B cell (primary cell): ENCODE data around the gene GABRP.
"Not testable (repeated sequence)": the region's sequence is repeated elsewhere in the genome, so short reads cannot be mapped to it uniquely, and the experiment has no call there.

ENCODE experiments used
- EZH2 ChIP-seq: IDR thresholded peaks from 2 replicates; pipeline ENCODE4 v1.6.1; 2012; ENCODE audit warnings: borderline replicate concordance, low read depth, mild to moderate bottlenecking, moderate library complexity, low read length; ENCODE audit not compliant: insufficient read depth, poor library complexity, severe bottlenecking
- TF ChIP-seq, protein P1 (sequence below): fragments of 200-600 bp; IDR thresholded peaks from one replicate; pipeline ENCODE4 v1.8.0; 2022; ENCODE audit warnings: antibody characterized with exemption, mild to moderate bottlenecking

DNA sequence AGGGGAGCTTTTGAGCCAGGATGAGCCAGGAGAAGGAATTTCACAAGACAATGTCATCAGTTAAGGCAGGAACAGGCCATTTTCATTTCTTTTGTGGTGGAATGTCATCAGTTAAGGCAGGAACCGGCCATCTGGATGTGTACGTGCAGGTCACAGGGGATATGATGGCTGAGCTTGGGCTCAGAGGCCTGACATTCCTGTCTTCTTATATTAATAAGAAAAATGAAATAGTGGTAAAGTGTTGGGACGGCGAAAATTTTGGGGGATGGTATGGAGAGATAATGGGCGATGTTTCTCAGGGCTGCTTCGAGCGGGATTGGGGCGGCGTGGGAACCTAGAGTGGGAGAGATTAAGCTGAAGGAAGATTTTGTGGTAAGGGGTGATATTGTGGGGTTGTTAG, 21.2 kb upstream of the GABRP start:
- TF ChIP-seq, protein P1, sequence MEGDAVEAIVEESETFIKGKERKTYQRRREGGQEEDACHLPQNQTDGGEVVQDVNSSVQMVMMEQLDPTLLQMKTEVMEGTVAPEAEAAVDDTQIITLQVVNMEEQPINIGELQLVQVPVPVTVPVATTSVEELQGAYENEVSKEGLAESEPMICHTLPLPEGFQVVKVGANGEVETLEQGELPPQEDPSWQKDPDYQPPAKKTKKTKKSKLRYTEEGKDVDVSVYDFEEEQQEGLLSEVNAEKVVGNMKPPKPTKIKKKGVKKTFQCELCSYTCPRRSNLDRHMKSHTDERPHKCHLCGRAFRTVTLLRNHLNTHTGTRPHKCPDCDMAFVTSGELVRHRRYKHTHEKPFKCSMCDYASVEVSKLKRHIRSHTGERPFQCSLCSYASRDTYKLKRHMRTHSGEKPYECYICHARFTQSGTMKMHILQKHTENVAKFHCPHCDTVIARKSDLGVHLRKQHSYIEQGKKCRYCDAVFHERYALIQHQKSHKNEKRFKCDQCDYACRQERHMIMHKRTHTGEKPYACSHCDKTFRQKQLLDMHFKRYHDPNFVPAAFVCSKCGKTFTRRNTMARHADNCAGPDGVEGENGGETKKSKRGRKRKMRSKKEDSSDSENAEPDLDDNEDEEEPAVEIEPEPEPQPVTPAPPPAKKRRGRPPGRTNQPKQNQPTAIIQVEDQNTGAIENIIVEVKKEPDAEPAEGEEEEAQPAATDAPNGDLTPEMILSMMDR: not testable (repeated sequence)
- TF ChIP-seq EZH2: not testable (repeated sequence)
